Activated CD8-positive, alpha-beta T cell treated with anti-CD3 and anti-CD28 coated beads for 36 hours (primary cell): Measurements from ENCODE around the gene LGALS9. TPM values are rescaled to one million over a fixed set of nuclear protein-coding genes. Genes with fewer than 3 reads are reported as not detected.

Experiments
- ATAC-seq: fragments of 200-7000 bp; cut with Tn5 transposase; one replicate; pipeline ENCODE4 v1.10.0; 2021; ENCODE audit warnings: mild to moderate bottlenecking, moderate library complexity
- CTCF ChIA-PET: fragments of 350-600 bp; sonication (Branson Sonifier 250); formaldehyde crosslinking; loops from one replicate; lab custom pipeline; 2021; ENCODE audit warnings: antibody characterized with exemption; lab: Charles Lee
- POLR2A ChIA-PET: fragments of 350-600 bp; sonication (Branson Sonifier 250); formaldehyde crosslinking; loops from one replicate; lab custom pipeline; 2021; ENCODE audit warnings: antibody characterized with exemption; lab: Charles Lee
- DNase-seq: peaks from one replicate; pipeline ENCODE4 v3.0.0-alpha.2; 2020
- H3K27ac Mint-ChIP-seq: one replicate; pipeline ENCODE4 v1.8.0; 2021; ENCODE audit warnings: mild to moderate bottlenecking, mixed read lengths
- H3K27me3 Mint-ChIP-seq: one replicate; pipeline ENCODE4 v1.8.0; 2021; ENCODE audit warnings: mixed read lengths
- H3K36me3 Mint-ChIP-seq: one replicate; pipeline ENCODE4 v1.8.0; 2021; ENCODE audit warnings: low read depth, mixed read lengths
- H3K4me1 Mint-ChIP-seq: one replicate; pipeline ENCODE4 v1.8.0; 2021; ENCODE audit warnings: low read depth, mixed read lengths
- H3K4me3 Mint-ChIP-seq: one replicate; pipeline ENCODE4 v1.8.0; 2021; ENCODE audit warnings: mild to moderate bottlenecking, moderate library complexity, mixed read lengths
- H3K9me3 Mint-ChIP-seq: one replicate; pipeline ENCODE4 v1.8.0; 2021; ENCODE audit warnings: mixed read lengths
- CTCF ChIP-seq: fragments of 200-600 bp; IDR thresholded peaks from one replicate; pipeline ENCODE4 v1.8.0; 2022; ENCODE audit warnings: antibody characterized with exemption, mild to moderate bottlenecking
- intact Hi-C: fragments of 100-400 bp; cut with micrococcal nuclease; formaldehyde crosslinking; loops from one replicate; pipeline ENCODE4 v1.10.0; 2022
- total RNA-seq, 2 experiments: library from RNA; stranded (reverse); gene quantifications; one replicate each; pipeline ENCODE4 v1.2.3, GENCODE V29; 2021

The LGALS9 gene
- total RNA-seq, 2 experiments from 2014 or later = 17.3 to 18.4 TPM

GRCh38 chr17:27603880-27604794, 26.9 kb upstream of the LGALS9 start:
- Mint-ChIP-seq H3K4me3 (no peak overlapping the region), H3K27ac (no peak overlapping the region), H3K9me3 (no peaks in the 10 kb centered on the region), H3K27me3 (no peaks in the 10 kb centered on the region), H3K36me3 (peaks cover 31% of the 10 kb centered on the region), H3K4me1 (peaks cover 5% of the 10 kb centered on the region)
- ATAC-seq (no peak), DNase-seq (no peak)
- no peak for TF ChIP-seq CTCF
- CTCF ChIA-PET = interaction anchor here (0.8 to 11.1 kb wide), 24 partner anchors 13 to 367 kb away, joined by 3 to 161 read pairs (median 8); partner anchors contain the start of gene LGALS9
- POLR2A ChIA-PET = interaction anchor here (1.2 kb wide), 1 partner anchor 14 kb away, joined by 3 read pairs; no protein-coding TSS in a partner anchor
- intact Hi-C loops = loop anchor here (5.0 to 10.0 kb wide), 3 partner anchors 48 to 369 kb away; no protein-coding TSS in a partner anchor

GRCh38 chr17:27605409-27605808, 25.6 kb upstream of the LGALS9 start:
- ATAC-seq = no peak
- intact Hi-C loops = loop anchor here (10.0 kb wide), 1 partner anchor 371 kb away; no protein-coding TSS in a partner anchor
- H3K36me3 Mint-ChIP-seq = peaks cover 37% of the 10 kb centered on the region
- ChIA-PET CTCF (interaction anchor here (0.7 to 7.8 kb wide), 4 partner anchors 11 to 251 kb away, joined by 3 to 152 read pairs (median 56); no protein-coding TSS in a partner anchor), POLR2A (no interaction called here)
- no peaks in the 10 kb centered on the region for H3K9me3 Mint-ChIP-seq
- DNase-seq = no peak
- no peak overlapping the region for H3K4me3 Mint-ChIP-seq
- no peak for TF ChIP-seq CTCF
- no peaks in the 10 kb centered on the region for H3K27me3 Mint-ChIP-seq
- H3K27ac Mint-ChIP-seq = no peak overlapping the region
- H3K4me1 Mint-ChIP-seq = peaks cover 3% of the 10 kb centered on the region

GRCh38 chr17:27607521-27608091, 23.4 kb upstream of the LGALS9 start:
- H3K4me3 Mint-ChIP-seq = no peak overlapping the region
- no peak for TF ChIP-seq CTCF
- ATAC-seq (no peak), DNase-seq (no peak)
- CTCF ChIA-PET = interaction anchor here (1.2 to 7.2 kb wide), 3 partner anchors 8 to 253 kb away, joined by 4 to 65 read pairs (median 8); no protein-coding TSS in a partner anchor
- peaks cover 14% of the 10 kb centered on the region for H3K4me1 Mint-ChIP-seq
- intact Hi-C loops = loop anchor here (10.0 kb wide), 1 partner anchor 373 kb away; no protein-coding TSS in a partner anchor
- no peaks in the 10 kb centered on the region for H3K27me3 Mint-ChIP-seq
- no peak overlapping the region for H3K27ac Mint-ChIP-seq
- POLR2A ChIA-PET = no interaction called here
- H3K9me3 Mint-ChIP-seq = no peaks in the 10 kb centered on the region
- H3K36me3 Mint-ChIP-seq = peaks cover 42% of the 10 kb centered on the region

GRCh38 chr17:27608328-27609230, 22.4 kb upstream of the LGALS9 start:
- peaks cover 12% of the 10 kb centered on the region for H3K4me1 Mint-ChIP-seq
- H3K36me3 Mint-ChIP-seq = peaks cover 49% of the 10 kb centered on the region
- CTCF ChIA-PET = interaction anchor here (1.2 to 7.2 kb wide), 4 partner anchors 9 to 254 kb away, joined by 3 to 65 read pairs (median 6); no protein-coding TSS in a partner anchor
- TF ChIP-seq CTCF = no peak
- peak; percentile 67 for ATAC-seq
- peak; percentile 47 for DNase-seq
- no peak overlapping the region for H3K4me3 Mint-ChIP-seq
- H3K27me3 Mint-ChIP-seq = no peaks in the 10 kb centered on the region
- intact Hi-C loops = loop anchor here (10.0 kb wide), 1 partner anchor 374 kb away; no protein-coding TSS in a partner anchor
- H3K27ac Mint-ChIP-seq = no peak overlapping the region
- POLR2A ChIA-PET = interaction anchor here (1.0 kb wide), 1 partner anchor 276 kb away, joined by 3 read pairs; no protein-coding TSS in a partner anchor
- no peaks in the 10 kb centered on the region for H3K9me3 Mint-ChIP-seq
